Activated naive CD8-positive, alpha-beta T cell treated with anti-CD3 and anti-CD28 coated beads, Interleukin-2, amount 50 U/mL, for 16 hours (primary cell): ENCODE results near the gene KCNB1.

Experiments used
- DNase-seq: peaks from one replicate; pipeline ENCODE4 v3.0.0-alpha.2; 2020; ENCODE audit warnings: low read depth, low spot score

Gene KCNB1

GRCh38 chr20:49470922-49471321, 11.5 kb downstream of the KCNB1 start:
- no peak for DNase-seq

DNA sequence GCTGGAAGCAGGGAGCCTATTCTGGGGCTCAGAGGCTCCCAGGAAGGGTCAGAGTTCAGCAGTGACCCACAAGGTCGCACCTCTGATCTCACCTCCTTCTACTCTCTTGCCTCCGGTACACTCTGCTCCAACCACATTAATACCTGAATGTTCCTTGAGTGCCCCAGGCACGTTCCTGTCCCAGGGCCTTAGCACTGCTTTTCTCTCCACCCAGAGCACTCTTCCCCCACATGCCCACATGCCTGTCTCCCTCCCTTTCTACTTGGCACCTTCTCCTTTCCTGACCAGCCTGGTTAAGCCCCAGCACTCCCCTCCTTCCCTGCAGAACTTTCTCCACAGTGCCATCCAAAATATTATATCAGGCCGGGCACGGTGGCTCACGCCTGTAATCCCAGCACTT, 13.4 kb downstream of the KCNB1 start:
- DNase-seq, result no peak

- no peak for DNase-seq
These were observed 14.1 kb downstream of the KCNB1 start for GRCh38 chr20:49468412-49468811.

- no peak for DNase-seq
These were observed 16.2 kb downstream of the KCNB1 start for GRCh38 chr20:49466114-49466912.

DNA sequence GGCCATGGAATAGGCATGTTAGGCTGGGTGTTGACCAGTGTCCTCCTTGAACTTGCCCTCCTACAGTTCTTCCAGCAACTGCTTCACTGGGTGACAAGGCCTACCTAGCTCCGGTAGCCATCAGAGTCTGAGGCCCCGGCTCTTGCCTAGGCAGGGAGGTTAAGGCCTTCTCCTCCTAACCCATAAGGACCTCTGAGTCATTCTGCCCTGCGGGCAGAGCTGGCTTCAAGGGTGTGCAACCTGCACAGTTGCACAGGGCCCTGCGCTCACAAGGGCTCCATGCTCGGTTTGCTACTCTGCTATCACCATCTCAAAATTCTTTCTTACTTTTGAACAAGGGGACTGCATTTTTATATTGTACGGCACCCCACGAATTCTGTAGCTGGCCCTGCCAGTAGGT, 17.9 kb downstream of the KCNB1 start:
- no peak for DNase-seq

DNA sequence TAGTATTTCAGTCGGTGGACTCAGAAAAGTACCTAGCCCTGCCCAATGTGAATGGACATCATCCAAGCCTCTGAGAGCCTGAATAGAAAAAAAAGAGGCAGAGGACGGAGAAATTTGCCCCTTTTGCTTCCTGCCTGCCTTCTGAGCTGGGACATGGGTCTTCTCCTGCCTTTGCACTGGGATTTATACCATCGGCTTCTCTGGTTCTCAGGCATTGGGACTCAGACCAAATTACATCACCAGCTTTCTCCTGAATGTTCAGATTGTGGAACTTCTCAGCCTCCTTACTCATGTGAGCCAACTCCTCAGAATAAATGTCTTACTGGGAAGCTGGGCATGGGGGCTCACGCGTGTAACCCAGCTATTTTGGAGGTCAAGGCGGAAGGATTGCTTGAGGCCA, 19.8 kb downstream of the KCNB1 start:
- DNase-seq, result no peak

DNA sequence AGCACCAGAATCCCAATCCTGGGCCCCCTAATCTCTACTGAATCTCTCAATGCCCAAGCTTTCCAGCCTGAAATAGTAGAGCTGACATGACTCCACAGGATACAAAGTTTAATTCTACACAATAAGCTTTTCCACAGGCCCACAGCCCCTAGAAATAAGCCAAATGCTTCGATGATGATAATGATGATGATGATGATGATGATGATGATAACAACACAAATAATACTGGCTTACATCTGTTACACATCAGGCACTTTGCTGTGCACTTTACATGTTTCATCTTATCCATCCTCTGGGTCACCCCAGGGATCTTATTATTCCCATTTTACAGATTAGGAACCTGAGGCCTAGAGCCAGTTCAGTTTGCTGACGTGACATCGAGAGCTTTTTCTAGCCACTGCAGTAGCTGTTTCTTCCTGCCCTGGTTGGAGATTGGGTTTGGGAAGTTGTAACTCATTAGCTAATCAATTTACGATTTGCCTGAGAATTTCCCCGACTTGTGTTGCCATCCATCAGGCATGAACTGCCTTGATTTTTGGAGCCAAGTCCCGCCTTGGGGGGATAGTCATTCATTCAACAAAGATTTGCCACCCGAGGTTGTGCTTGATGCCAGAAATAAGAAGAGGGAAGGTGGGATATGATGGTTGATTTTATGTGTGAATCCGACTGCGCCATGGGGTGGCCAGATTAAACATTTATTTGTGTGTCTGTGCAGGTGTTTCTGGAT, 20.4 kb downstream of the KCNB1 start:
- no peak for DNase-seq

- DNase-seq, result no peak
These were observed 21.6 kb downstream of the KCNB1 start for GRCh38 chr20:49460916-49461315.

DNA sequence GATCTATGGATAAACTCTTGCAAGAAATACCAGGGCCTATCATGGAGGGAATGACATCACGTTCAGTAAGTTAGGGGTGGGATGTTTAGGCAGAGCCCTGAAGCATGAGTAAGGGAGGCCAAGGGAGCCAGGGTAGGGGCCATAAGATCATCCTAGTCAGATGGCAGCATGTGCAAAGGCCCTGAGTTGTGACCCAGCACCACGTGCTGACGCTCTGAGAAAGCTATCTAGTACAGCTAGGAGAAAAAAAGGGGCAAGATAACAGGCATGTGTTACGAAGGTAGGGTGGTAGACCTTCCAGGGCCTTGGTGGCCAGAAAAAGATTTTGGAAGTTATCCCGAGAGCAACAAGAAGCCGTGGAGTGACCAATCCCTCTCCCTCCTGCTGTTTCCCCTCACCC, 22.3 kb downstream of the KCNB1 start:
- no peak for DNase-seq

GRCh38 chr20:49459684-49460083, 22.8 kb downstream of the KCNB1 start:
- no peak for DNase-seq

GRCh38 chr20:49457444-49457843, 25.0 kb downstream of the KCNB1 start:
- no peak for DNase-seq

DNA sequence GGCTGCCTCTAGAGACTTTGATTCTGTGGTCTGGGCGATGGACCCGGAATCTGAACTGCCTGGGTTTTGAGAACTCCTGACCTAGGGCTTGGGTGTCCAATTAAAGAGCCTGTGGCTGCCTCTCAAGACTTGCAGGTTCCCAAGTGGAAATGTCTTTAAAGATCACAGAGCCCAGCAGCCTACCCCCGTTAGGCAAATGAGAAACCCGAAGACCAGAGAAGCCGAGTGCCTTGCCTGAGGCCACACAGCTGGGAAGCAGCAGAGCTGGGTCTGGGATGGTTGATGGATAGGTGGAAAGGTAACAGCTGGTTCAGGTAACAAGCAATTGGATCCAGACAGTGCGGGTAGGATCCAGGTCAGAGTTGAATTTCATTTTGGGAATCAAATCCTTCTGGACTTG, 25.8 kb downstream of the KCNB1 start:
- DNase-seq, result no peak

- no peak for DNase-seq
These were observed 26.8 kb downstream of the KCNB1 start for GRCh38 chr20:49455691-49456090.

DNA sequence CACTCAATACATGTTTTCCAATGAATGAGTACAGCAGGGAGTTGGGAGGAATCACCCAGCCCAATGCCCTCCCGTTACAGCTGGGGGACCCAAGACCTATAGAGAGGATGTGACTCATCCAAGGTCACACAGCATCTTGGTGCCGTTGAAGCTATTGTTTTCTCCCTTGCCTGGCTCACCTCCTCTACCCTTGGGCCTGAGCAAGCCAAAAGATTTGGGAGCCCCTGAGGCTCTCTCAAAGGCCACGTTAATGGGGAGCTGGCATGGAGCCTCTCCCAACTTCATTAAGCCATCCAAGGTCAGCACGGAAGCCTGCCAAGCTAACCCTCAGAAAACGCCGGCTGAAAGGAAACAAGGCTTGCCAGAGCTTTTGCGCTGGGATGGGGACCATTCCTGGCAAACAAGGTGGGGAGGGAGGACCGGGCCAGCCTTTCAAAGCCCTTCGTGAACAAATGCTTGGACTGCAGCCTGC, 30.4 kb downstream of the KCNB1 start:
- no peak for DNase-seq

DNA sequence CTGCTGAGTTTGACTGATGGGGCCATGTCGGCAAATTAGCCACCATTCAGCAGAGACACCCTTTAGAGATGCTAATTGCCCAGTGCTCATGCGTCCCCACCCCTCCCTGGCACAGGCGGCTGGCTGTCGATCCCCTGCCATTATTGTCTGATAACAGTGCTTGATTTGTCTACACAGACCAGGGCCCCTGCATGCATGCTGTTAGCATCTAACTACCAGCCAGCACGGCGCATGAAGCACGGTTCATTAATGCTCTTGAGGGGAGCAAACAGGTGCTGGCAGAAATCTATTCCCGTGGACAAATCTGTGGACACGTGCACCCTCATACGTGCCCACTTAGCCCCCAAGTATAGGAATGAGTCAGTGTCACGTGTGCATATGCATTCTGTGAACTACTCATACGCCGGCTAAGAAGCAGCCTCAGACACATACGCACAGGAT, 32.2 kb downstream of the KCNB1 start:
- DNase-seq, result no peak

DNA sequence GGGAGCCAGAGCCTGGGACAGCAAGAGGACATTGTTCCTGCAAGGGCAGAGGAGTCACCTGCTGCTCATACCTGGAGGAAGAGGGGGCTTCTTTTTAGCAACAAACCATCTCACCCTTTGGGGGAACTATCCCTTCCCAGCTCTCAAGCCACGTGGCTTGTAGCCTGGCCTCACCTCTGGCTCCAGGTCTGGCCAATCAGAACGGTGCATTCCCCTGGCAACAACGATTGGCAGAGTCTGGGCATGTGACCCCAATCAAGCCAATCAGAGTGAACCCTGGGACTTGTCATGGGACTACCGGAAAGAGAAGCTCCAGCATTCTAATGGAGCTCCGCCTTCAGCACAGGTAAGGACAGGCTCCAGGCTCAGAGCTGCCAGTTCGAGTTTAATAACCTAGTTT, 33.6 kb downstream of the KCNB1 start:
- no peak for DNase-seq

DNA sequence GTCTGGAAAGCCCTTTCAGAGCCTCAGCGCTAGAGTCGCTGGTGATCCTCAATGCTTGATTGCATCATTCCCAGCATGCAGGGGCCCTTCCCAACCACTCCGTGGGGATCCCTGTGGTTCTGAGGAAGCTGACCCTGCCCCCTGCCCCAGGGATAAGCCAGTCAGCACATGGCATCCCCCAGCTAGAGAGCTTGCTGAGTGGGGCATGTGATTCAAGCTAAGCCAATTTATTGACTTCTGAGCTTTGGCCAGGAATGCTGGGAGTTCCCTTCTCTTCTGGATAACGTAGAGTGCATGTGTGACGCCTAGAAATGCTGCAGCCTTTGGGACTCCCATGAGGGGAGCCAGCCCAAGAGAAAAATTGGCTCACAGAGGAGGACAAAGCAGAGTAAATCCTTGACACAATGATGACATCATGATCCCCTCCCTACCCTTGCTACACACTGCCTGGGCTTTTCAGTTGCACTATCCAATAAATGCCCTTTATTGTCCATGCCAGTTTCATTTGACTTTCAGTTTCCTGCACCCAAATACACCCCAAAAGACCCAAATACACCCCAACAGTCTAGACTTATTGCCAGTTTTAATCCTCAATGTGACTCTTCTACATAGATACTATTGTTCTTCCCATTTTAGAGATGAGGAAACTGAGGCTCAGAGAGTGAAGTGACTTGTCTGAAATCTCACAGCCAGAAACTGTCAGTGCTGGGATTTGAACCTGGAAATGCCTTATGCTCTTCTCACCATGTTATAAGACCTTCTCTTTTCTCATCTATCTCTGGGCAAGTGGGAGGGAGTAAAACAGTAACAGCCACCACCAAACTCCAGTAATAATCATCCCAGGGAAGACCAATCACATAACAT, 34.3 kb downstream of the KCNB1 start:
- DNase-seq, result no peak

DNA sequence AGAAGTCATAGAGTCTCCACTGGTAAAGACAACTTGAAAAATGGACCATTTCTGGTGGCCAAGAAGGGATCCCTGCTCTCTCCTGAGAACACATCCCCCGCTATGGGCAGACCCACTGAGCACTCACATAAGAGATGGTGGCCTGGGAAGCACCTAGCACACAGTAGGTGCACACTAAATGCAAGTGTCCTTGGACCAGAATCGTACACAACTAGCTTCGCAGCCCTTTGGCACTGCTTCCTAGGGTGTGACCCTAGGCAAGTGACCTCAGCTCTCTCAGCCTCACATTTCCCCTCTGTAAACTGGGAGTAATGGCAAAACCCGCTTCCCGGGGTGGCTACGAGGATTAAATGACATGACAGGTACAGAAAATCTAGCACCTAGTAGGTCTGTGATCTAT, 35.1 kb downstream of the KCNB1 start:
- DNase-seq, result no peak

GRCh38 chr20:49446808-49447207, 35.7 kb downstream of the KCNB1 start:
- DNase-seq, result no peak

DNA sequence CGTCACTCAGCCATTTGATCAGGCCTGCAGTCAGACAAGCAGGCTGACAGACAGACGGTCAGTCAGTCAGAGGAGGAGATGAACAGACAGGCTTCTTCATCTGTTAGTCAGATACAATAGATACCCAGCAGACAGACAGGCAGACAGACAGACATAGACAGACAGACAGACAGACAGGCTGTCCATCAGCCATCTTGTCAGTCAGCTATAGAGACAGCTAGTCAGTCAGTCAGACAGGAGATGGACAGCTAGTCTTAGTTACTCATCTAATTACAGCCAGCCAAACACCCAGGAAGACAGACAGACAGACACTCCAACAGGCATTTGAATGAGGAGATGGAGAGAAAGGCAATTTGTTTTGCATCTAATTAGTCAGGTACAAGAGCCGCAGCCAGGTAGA, 36.4 kb downstream of the KCNB1 start:
- DNase-seq, result no peak

GRCh38 chr20:49445176-49445575, 37.3 kb downstream of the KCNB1 start:
- DNase-seq, result no peak

GRCh38 chr20:49444553-49444990, 37.9 kb downstream of the KCNB1 start:
- no peak for DNase-seq
